Heart right ventricle (tissue), 16 donors: ENCODE measurements around the gene KIRREL1. TPM values are rescaled to one million over a fixed set of nuclear protein-coding genes. Genes with fewer than 3 reads are reported as not detected.

Experiments
- ATAC-seq, 8 donors: fragments of 200-7000 bp; cut with Tn5 transposase; one replicate each; pipeline ENCODE4 v1.9.1; 2020; ENCODE audit warnings: mild to moderate bottlenecking in 8 of 8, moderate library complexity in 8 of 8, moderate number of reproducible peaks in 1 of 8
- DNase-seq, 2 donors: peaks; one replicate each; pipeline ENCODE4 v3.0.0-alpha.2; 2020
- H3K27ac ChIP-seq, 10 donors: fragments of 200-600 bp; sonication (generic) in 2 of 10; one replicate each; pipeline versions ENCODE4 v1.5.0 to v1.8.0; 2020 to 2022; ENCODE audit warnings: mild to moderate bottlenecking in 3 of 10
- H3K27me3 ChIP-seq, 7 donors: fragments of 200-600 bp; one replicate each; pipeline ENCODE4 v1.8.0; 2021 to 2022; ENCODE audit warnings: mild to moderate bottlenecking in 2 of 7
- H3K36me3 ChIP-seq, 9 donors: fragments of 200-600 bp; sonication (generic) in 1 of 9; one replicate each; pipeline versions ENCODE4 v1.5.0 to v1.8.0; 2020 to 2022; ENCODE audit warnings: mild to moderate bottlenecking in 2 of 9
- H3K4me1 ChIP-seq, 9 donors: fragments of 200-600 bp; sonication (generic) in 1 of 9; one replicate each; pipeline versions ENCODE4 v1.5.0 to v1.8.0; 2020 to 2022; ENCODE audit warnings: mild to moderate bottlenecking in 4 of 9
- H3K4me3 ChIP-seq, 10 donors: fragments of 200-600 bp; sonication (generic) in 2 of 10; one replicate each; pipeline versions ENCODE4 v1.5.0 to v1.8.0; 2020 to 2022; ENCODE audit warnings: mild to moderate bottlenecking in 7 of 10, moderate library complexity in 2 of 10
- H3K9me3 ChIP-seq, 11 donors: fragments of 200-600 bp in 10 of 11; sonication (generic) in 2 of 11; one replicate each; pipeline versions ENCODE4 v1.5.0 to v1.8.0; 2013 to 2022; ENCODE audit warnings: mild to moderate bottlenecking in 2 of 11, control low read depth in 1 of 11, moderate library complexity in 1 of 11
- CTCF ChIP-seq, 9 donors: fragments of 200-600 bp; sonication (generic) in 2 of 9; IDR thresholded peaks; one replicate each; pipeline versions ENCODE4 v1.5.0 to v1.8.0; 2021 to 2022; ENCODE audit warnings: antibody characterized with exemption in 9 of 9, mild to moderate bottlenecking in 5 of 9, moderate library complexity in 1 of 9
- WGBS, 2 donors: extraction: QIAGEN DNeasy Blood & Tissue Kit; methylation state at CpG; one replicate each; pipeline ENCODE4 v1.1.7; 2013; ENCODE audit warnings: inconsistent platforms in 1 of 2; 5-methylcytosine and 5-hydroxymethylcytosine counted together
- intact Hi-C, 10 donors: fragments of 100-400 bp; cut with DNase I; formaldehyde crosslinking; loops; one replicate each; pipeline versions ENCODE4 v1.11.1 to v1.14.2; 2022
- polyA plus RNA-seq, 2 donors: library from polyadenylated mRNA; stranded (reverse); fragments of 200-250 nt; gene quantifications; one replicate each; pipeline ENCODE4 v1.2.3, GENCODE V29; 2013
- total RNA-seq, 10 donors: library from RNA; stranded (reverse); fragmentation: NEBNext Ultra II Directional in 3 of 10; extraction: Animal tissue kit (Norgen Biotek cat#: 25700) in 3 of 10; gene quantifications; one replicate each; pipeline versions ENCODE4 v1.2.1 to v1.2.4, GENCODE V29; 2021 to 2023
- donor health status: Arrhythmogenic right ventricular cardiomyopathy.
- donor health status: ischemic (EF 13 %, LVEDD 7.1; RV severe dilation, severe dysfunction).
- donor health status: healthy with polysubstance abuse.
- donor health status: DM: no; HTN: yes; CAD: no.
- donor health status: DM: no; HTN: no; CAD: no.
- donor health status: ischemic (EF 25% LVEDD 6.9; RV normal size, moderate dysfunction).
- donor health status: ischemic (EF 25% LVEDD 5.7; RV mildly dilated, moderate dysfunction).
- donor health status: healthy.
- donor health status: DM: yes; HTN: yes; CAD: no.
- donor health status: Ischemic cardiomyopathy.
- donor health status: ischemic (EF 35%, LVEDD 5.7; RV mildly dilated, moderate dysfunction).
- donor health status: nonischemic (EF 11% LVEDD 7.7; RV severe dilation, severe dysfunction).
- donor health status: DM: yes; HTN: yes; CAD: no.
- donor health status: PGD.
- donor health status: ischemic (EF 29% LVEDD 5.4; RV normal size, mild dysfunction).
- donor health status: nonischemic (EF 23%, LVEDD 6.1; RV moderate dilation, normal function).

KIRREL1 gene
- total and polyA plus RNA-seq, 12 donors: 4.1 to 14.7 (median 7.4) TPM

- no peaks in the 10 kb centered on the region for H3K36me3 ChIP-seq
- H3K9me3 ChIP-seq: no peaks in the 10 kb centered on the region
- no peak overlapping the region for H3K27ac ChIP-seq
- TF ChIP-seq CTCF (IDR thresholded peaks at IDR 0.05): no peak
- peaks cover 0 to 43% (median 19%) of the 10 kb centered on the region in 9 donors for H3K4me1 ChIP-seq
- H3K27me3 ChIP-seq: peaks cover 0 to 4% (median 0%) of the 10 kb centered on the region in 7 donors
- ATAC-seq: no peak
- H3K4me3 ChIP-seq: no peak overlapping the region
- intact Hi-C loops: no loop called here
- DNase-seq: no peak
Measured at GRCh38 chr1:158053276-158053675, 59.8 kb downstream of the KIRREL1 start.

- peaks cover 0 to 57% (median 15%) of the 10 kb centered on the region in 9 donors for H3K4me1 ChIP-seq
- peaks cover 0 to 4% (median 0%) of the 10 kb centered on the region in 7 donors for H3K27me3 ChIP-seq
- H3K27ac ChIP-seq: no peak overlapping the region
- no peak for TF ChIP-seq CTCF (IDR thresholded peaks at IDR 0.05)
- H3K36me3 ChIP-seq: no peaks in the 10 kb centered on the region
- DNase-seq (no peak), ATAC-seq (no peak)
- intact Hi-C loops: no loop called here
- no peaks in the 10 kb centered on the region for H3K9me3 ChIP-seq
- H3K4me3 ChIP-seq: no peak overlapping the region
- 97% methylated on average over 4 of the region's 4 CpGs for WGBS, 2 donors
Measured at GRCh38 chr1:158054721-158055120, 61.3 kb downstream of the KIRREL1 start.

GRCh38 chr1:158055854-158056253, 62.4 kb downstream of the KIRREL1 start:
- H3K4me3 ChIP-seq: no peak overlapping the region
- intact Hi-C loops: no loop called here
- H3K36me3 ChIP-seq: no peaks in the 10 kb centered on the region
- WGBS, 2 donors: 64 to 73% methylated on average over 4 of the region's 4 CpGs
- peaks cover 0 to 4% (median 0%) of the 10 kb centered on the region in 7 donors for H3K27me3 ChIP-seq
- H3K9me3 ChIP-seq: no peaks in the 10 kb centered on the region
- DNase-seq (no peak), ATAC-seq (peak in 2 of 8 donors; percentile 22 to 47)
- TF ChIP-seq CTCF (IDR thresholded peaks at IDR 0.05): no peak
- H3K27ac ChIP-seq: no peak overlapping the region
- H3K4me1 ChIP-seq: peaks cover 0 to 62% (median 14%) of the 10 kb centered on the region in 9 donors

- Histone ChIP-seq H3K36me3 (no peaks in the 10 kb centered on the region), H3K27ac (no peak overlapping the region), H3K9me3 (no peaks in the 10 kb centered on the region), H3K4me1 (peaks cover 0 to 62% (median 14%) of the 10 kb centered on the region in 9 donors), H3K27me3 (peaks cover 0 to 4% (median 0%) of the 10 kb centered on the region in 7 donors), H3K4me3 (no peak overlapping the region)
- no peak for ATAC-seq
- 47 to 63% methylated on average over 5 of the region's 5 CpGs for WGBS, 2 donors
- no peak for TF ChIP-seq CTCF (IDR thresholded peaks at IDR 0.05)
- intact Hi-C loops: no loop called here
- no peak for DNase-seq
Measured at GRCh38 chr1:158056498-158056897, 63.1 kb downstream of the KIRREL1 start.
